Left renal pelvis (tissue), 4 donors: ENCODE data around the gene ARRB2. TPM values are rescaled to one million over a fixed set of nuclear protein-coding genes. Genes with fewer than 3 reads are reported as not detected.
"Not testable (repeated sequence)": the region's sequence is repeated elsewhere in the genome, so short reads cannot be mapped to it uniquely, and the experiment has no call there.

Experiments
- DNase-seq, 4 donors: peaks; one replicate each; pipeline ENCODE4 v3.0.0-alpha.2; 2013; ENCODE audit warnings: low read depth in 4 of 4, low spot score in 3 of 4
- polyA plus RNA-seq, 4 donors: library from polyadenylated mRNA; unstranded; fragments of 120-200 nt; gene quantifications; one replicate each; pipeline ENCODE4 v1.2.1, GENCODE V29; 2013; ENCODE audit not compliant: insufficient read length in 4 of 4

Gene ARRB2
- polyA plus RNA-seq, 4 donors: 27.9 to 42.1 (median 33.2) TPM

GRCh38 chr17:4699401-4700056 is 10.9 kb upstream of the ARRB2 start:
- DNase-seq: not testable (repeated sequence)

GRCh38 chr17:4701116-4701515 is 9.3 kb upstream of the ARRB2 start:
- no peak for DNase-seq

GRCh38 chr17:4703330-4703691 is 7.1 kb upstream of the ARRB2 start:
- DNase-seq: no peak

GRCh38 chr17:4704574-4704907 is 5.9 kb upstream of the ARRB2 start:
- DNase-seq: not testable (repeated sequence)

GRCh38 chr17:4704991-4705390 is 5.4 kb upstream of the ARRB2 start:
- DNase-seq: no peak

GRCh38 chr17:4706121-4706520 is 4.3 kb upstream of the ARRB2 start:
- no peak for DNase-seq

- DNase-seq: no peak
Measured at GRCh38 chr17:4708436-4708835, 2.0 kb upstream of the ARRB2 start.

GRCh38 chr17:4710693-4711634 is 532 bp downstream of the ARRB2 start:
- no peak for DNase-seq

- no peak for DNase-seq
Measured at GRCh38 chr17:4711661-4712181, 1.3 kb downstream of the ARRB2 start.

- no peak for DNase-seq
Measured at GRCh38 chr17:4712526-4712925, 2.1 kb downstream of the ARRB2 start.

GRCh38 chr17:4714340-4715062 is 4.1 kb downstream of the ARRB2 start:
- not testable (repeated sequence) for DNase-seq

GRCh38 chr17:4715063-4715744 is 4.8 kb downstream of the ARRB2 start:
- no peak for DNase-seq

- no peak for DNase-seq
Measured at GRCh38 chr17:4716081-4716480, 5.6 kb downstream of the ARRB2 start.

GRCh38 chr17:4717791-4718190 is 7.4 kb downstream of the ARRB2 start:
- no peak for DNase-seq

GRCh38 chr17:4718276-4718675 is 7.8 kb downstream of the ARRB2 start:
- no peak for DNase-seq

GRCh38 chr17:4719146-4719545 is 8.7 kb downstream of the ARRB2 start:
- DNase-seq: no peak

- DNase-seq: no peak
Measured at GRCh38 chr17:4719684-4720221, 9.3 kb downstream of the ARRB2 start.

- DNase-seq: no peak
Measured at GRCh38 chr17:4720787-4721186, 10.4 kb downstream of the ARRB2 start.

- DNase-seq: no peak
Measured at GRCh38 chr17:4721203-4722135, 11.0 kb downstream of the ARRB2 start.
